Psoas muscle (tissue), 8 donors: Measurements from ENCODE around the gene CAPN2. TPM values are rescaled to one million over a fixed set of nuclear protein-coding genes. Genes with fewer than 3 reads are reported as not detected.

Source experiments
- ATAC-seq, 4 donors: fragments of 200-7000 bp; cut with Tn5 transposase; one replicate each; pipeline ENCODE4 v1.9.1; 2020; ENCODE audit warnings: moderate library complexity in 3 of 4, mild to moderate bottlenecking in 2 of 4
- DNase-seq, 2 donors: peaks; one replicate each; pipeline ENCODE4 v3.0.0-alpha.2; 2020
- H3K27ac ChIP-seq: fragments of 200-600 bp; one replicate; pipeline ENCODE4 v1.8.0; 2022
- H3K27me3 ChIP-seq, 3 donors: fragments of 200-600 bp in 1 of 3; one replicate each; pipeline versions ENCODE4 v1.6.1 to v1.8.0; 2013 to 2022; ENCODE audit warnings: low read length in 2 of 3, mild to moderate bottlenecking in 2 of 3, moderate library complexity in 1 of 3; ENCODE audit not compliant: insufficient read depth in 3 of 3
- H3K36me3 ChIP-seq, 2 donors: fragments of 200-600 bp in 1 of 2; one replicate each; pipeline versions ENCODE4 v1.6.1 to v1.8.0; 2013 to 2022; ENCODE audit warnings: low read depth in 1 of 2, mild to moderate bottlenecking in 1 of 2, moderate library complexity in 1 of 2; ENCODE audit not compliant: insufficient read depth in 1 of 2
- H3K4me1 ChIP-seq: fragments of 200-600 bp; one replicate; pipeline ENCODE4 v1.8.0; 2022
- H3K4me3 ChIP-seq: fragments of 200-600 bp; one replicate; pipeline ENCODE4 v1.8.0; 2022; ENCODE audit warnings: mild to moderate bottlenecking
- H3K9me3 ChIP-seq: fragments of 200-600 bp; one replicate; pipeline ENCODE4 v1.8.0; 2022
- CTCF ChIP-seq: fragments of 200-600 bp; IDR thresholded peaks from one replicate; pipeline ENCODE4 v1.8.0; 2022; ENCODE audit warnings: antibody characterized with exemption
- WGBS, 3 donors: extraction: QIAGEN DNeasy Blood & Tissue Kit; methylation state at CpG; one replicate each; pipeline versions ENCODE4 v1.1.6 to v1.1.7; 2013; 5-methylcytosine and 5-hydroxymethylcytosine counted together
- intact Hi-C, 2 donors: fragments of 100-400 bp; cut with DNase I; formaldehyde crosslinking; loops; one replicate each; pipeline versions ENCODE4 v1.11.0 to v1.14.2; 2022
- polyA plus RNA-seq, 3 donors: library from polyadenylated mRNA; stranded (reverse); fragments of 200-250 nt; gene quantifications; one replicate each; pipeline ENCODE4 v1.2.3, GENCODE V29; 2013
- total RNA-seq, 4 donors: library from RNA; stranded (reverse); fragmentation: NEBNext Ultra II Directional in 2 of 4; extraction: Animal tissue kit (Norgen Biotek cat#: 25700) in 2 of 4; gene quantifications; one replicate each; pipeline versions ENCODE4 v1.2.1 to v1.2.4, GENCODE V29; 2021 to 2023
- donor health status: healthy with polysubstance abuse.
- donor health status: DM: no; HTN: no; CAD: no; lungs with moderate emphysema.
- donor health status: Bipolar disorder and iron deficiency.
- donor health status: healthy.
- donor health status: DM: yes; HTN: yes; CAD: no.
- donor health status: DM: no; HTN: no; CAD: no.
- donor health status: DM: no; HTN: no; CAD: no.
- donor health status: DM: yes; HTN: yes; CAD: no.

CAPN2 gene
- total and polyA plus RNA-seq, 7 donors = 47.6 to 157 (median 105) TPM

- peaks cover 27 to 100% of the 10 kb centered on the region in 2 donors for H3K36me3 ChIP-seq
- no peaks in the 10 kb centered on the region for H3K9me3 ChIP-seq
- H3K27me3 ChIP-seq = no peaks in the 10 kb centered on the region
- no peaks in the 10 kb centered on the region for H3K4me1 ChIP-seq
- 91 to 96% (median 96%) methylated on average over 9 of the region's 9 CpGs for WGBS, 3 donors
- no peak for ATAC-seq
- no peak for DNase-seq
- H3K4me3 ChIP-seq = no peak overlapping the region
- no peak overlapping the region for H3K27ac ChIP-seq
- intact Hi-C loops = no loop called here
- no peak for TF ChIP-seq CTCF
Measured at GRCh38 chr1:223758734-223759133, 46.4 kb downstream of the CAPN2 start.

GRCh38 chr1:223759273-223759672 lies 46.9 kb downstream of the CAPN2 start:
- Histone ChIP-seq H3K4me1 (no peaks in the 10 kb centered on the region), H3K9me3 (no peaks in the 10 kb centered on the region), H3K27me3 (no peaks in the 10 kb centered on the region), H3K4me3 (no peak overlapping the region), H3K36me3 (peaks cover 29 to 100% of the 10 kb centered on the region in 2 donors), H3K27ac (no peak overlapping the region)
- WGBS, 3 donors = 87 to 90% (median 89%) methylated on average over 13 of the region's 13 CpGs
- DNase-seq (no peak), ATAC-seq (no peak)
- no peak for TF ChIP-seq CTCF
- intact Hi-C loops = no loop called here

- Histone ChIP-seq H3K36me3 (peaks cover 29 to 97% of the 10 kb centered on the region in 2 donors), H3K4me1 (no peaks in the 10 kb centered on the region), H3K9me3 (no peaks in the 10 kb centered on the region), H3K27me3 (no peaks in the 10 kb centered on the region), H3K4me3 (no peak overlapping the region), H3K27ac (no peak overlapping the region)
- no peak for DNase-seq
- ATAC-seq = no peak
- no peak for TF ChIP-seq CTCF
- 86 to 91% (median 89%) methylated on average over 6 of the region's 6 CpGs for WGBS, 3 donors
- intact Hi-C loops = no loop called here
Measured at GRCh38 chr1:223760833-223761232, 48.5 kb downstream of the CAPN2 start.

GRCh38 chr1:223761411-223761810 lies 49.1 kb downstream of the CAPN2 start:
- Histone ChIP-seq H3K4me3 (no peak overlapping the region), H3K4me1 (no peaks in the 10 kb centered on the region), H3K27me3 (no peaks in the 10 kb centered on the region), H3K36me3 (peaks cover 29 to 97% of the 10 kb centered on the region in 2 donors), H3K9me3 (no peaks in the 10 kb centered on the region), H3K27ac (no peak overlapping the region)
- intact Hi-C loops = no loop called here
- TF ChIP-seq CTCF = no peak
- 80 to 85% (median 84%) methylated on average over 7 of the region's 7 CpGs for WGBS, 3 donors
- DNase-seq (no peak), ATAC-seq (no peak)

GRCh38 chr1:223763251-223763650 lies 50.9 kb downstream of the CAPN2 start:
- Histone ChIP-seq H3K27ac (no peak overlapping the region), H3K4me1 (no peaks in the 10 kb centered on the region), H3K36me3 (peaks cover 29 to 84% of the 10 kb centered on the region in 2 donors), H3K27me3 (no peaks in the 10 kb centered on the region), H3K4me3 (no peak overlapping the region), H3K9me3 (no peaks in the 10 kb centered on the region)
- 93 to 95% (median 94%) methylated on average over 5 of the region's 5 CpGs for WGBS, 3 donors
- intact Hi-C loops = no loop called here
- DNase-seq (no peak), ATAC-seq (no peak)
- no peak for TF ChIP-seq CTCF
